ENCODE results near the gene PDE8A. TPM values are rescaled to one million over a fixed set of nuclear protein-coding genes. Genes with fewer than 3 reads are reported as not detected.

PDE8A gene
- total RNA-seq, 1 donor from 2014 or later = 28.8 TPM

- Mint-ChIP-seq H3K4me3 (ENCODE audit: low read depth) (no peak overlapping the region), H3K9me3 (ENCODE audit: low read depth) (peaks cover 3% of the 10 kb centered on the region), H3K27me3 (peaks cover 24% of the 10 kb centered on the region), H3K36me3 (ENCODE audit: insufficient read depth) (no peaks in the 10 kb centered on the region), H3K4me1 (ENCODE audit: low read depth) (no peaks in the 10 kb centered on the region), H3K27ac (no peak overlapping the region)
- TF ChIP-seq CTCF (IDR thresholded peaks at IDR 0.05; ENCODE audit: unreplicated experiment) = no peak
- DNase-seq (ENCODE audit: low spot score, unreplicated experiment) = no peak
These were observed 10.8 kb upstream of the PDE8A start for GRCh38 chr15:84970843-84971242.

- no peak for TF ChIP-seq CTCF (IDR thresholded peaks at IDR 0.05; ENCODE audit: unreplicated experiment)
- peaks cover 42% of the 10 kb centered on the region for H3K27me3 Mint-ChIP-seq
- H3K27ac Mint-ChIP-seq = no peak overlapping the region
- H3K36me3 Mint-ChIP-seq (ENCODE audit: insufficient read depth) = no peaks in the 10 kb centered on the region
- H3K9me3 Mint-ChIP-seq (ENCODE audit: low read depth) = no peaks in the 10 kb centered on the region
- no peak overlapping the region for H3K4me3 Mint-ChIP-seq (ENCODE audit: low read depth)
- DNase-seq (ENCODE audit: low spot score, unreplicated experiment) = no peak
- no peaks in the 10 kb centered on the region for H3K4me1 Mint-ChIP-seq (ENCODE audit: low read depth)
These were observed 7.9 kb upstream of the PDE8A start for GRCh38 chr15:84973492-84974460.

- TF ChIP-seq CTCF (IDR thresholded peaks at IDR 0.05; ENCODE audit: unreplicated experiment) = no peak
These were observed 5.7 kb upstream of the PDE8A start for GRCh38 chr15:84975871-84976351.

GRCh38 chr15:84976746-84977345 lies 4.8 kb upstream of the PDE8A start:
- peaks cover 43% of the 10 kb centered on the region for H3K27me3 Mint-ChIP-seq
- no peak overlapping the region for H3K27ac Mint-ChIP-seq

More at GRCh38 chr15:84975871-84976351, 5.7 kb upstream of the PDE8A start:
- H3K36me3 Mint-ChIP-seq (ENCODE audit: insufficient read depth) = no peaks in the 10 kb centered on the region
- H3K9me3 Mint-ChIP-seq (ENCODE audit: low read depth) = no peaks in the 10 kb centered on the region
- no peak for DNase-seq (ENCODE audit: low spot score, unreplicated experiment)
- H3K27me3 Mint-ChIP-seq = peaks cover 43% of the 10 kb centered on the region
- H3K4me3 Mint-ChIP-seq (ENCODE audit: low read depth) = no peak overlapping the region
- H3K4me1 Mint-ChIP-seq (ENCODE audit: low read depth) = no peaks in the 10 kb centered on the region
- no peak overlapping the region for H3K27ac Mint-ChIP-seq

More at GRCh38 chr15:84976746-84977345, 4.8 kb upstream of the PDE8A start:
- H3K4me3 Mint-ChIP-seq (ENCODE audit: low read depth) = no peak overlapping the region
- no peaks in the 10 kb centered on the region for H3K9me3 Mint-ChIP-seq (ENCODE audit: low read depth)
- no peaks in the 10 kb centered on the region for H3K36me3 Mint-ChIP-seq (ENCODE audit: insufficient read depth)
- TF ChIP-seq CTCF (IDR thresholded peaks at IDR 0.05; ENCODE audit: unreplicated experiment) = no peak
- DNase-seq (ENCODE audit: low spot score, unreplicated experiment) = no peak
- no peaks in the 10 kb centered on the region for H3K4me1 Mint-ChIP-seq (ENCODE audit: low read depth)

All from progenitor cell of endocrine pancreas (in vitro differentiated cells).